Liver (tissue), 9 donors: ENCODE data around the gene KRT76. TPM values are rescaled to one million over a fixed set of nuclear protein-coding genes. Genes with fewer than 3 reads are reported as not detected.

ENCODE experiments used
- DNase-seq: peaks from one replicate; pipeline ENCODE4 v3.0.0-alpha.2; 2017; ENCODE audit warnings: low spot score
- H3K27ac ChIP-seq, 2 donors: one replicate each; pipeline ENCODE4 v1.7.0; 2013; ENCODE audit warnings: inconsistent platforms in 2 of 2, low read length in 2 of 2, control low read depth in 1 of 2, low read depth in 1 of 2, mild to moderate bottlenecking in 1 of 2
- H3K27me3 ChIP-seq, 4 donors: one replicate each; pipeline versions ENCODE4 v1.6.1 to v1.7.0; 2013; ENCODE audit warnings: low read length in 3 of 4, inconsistent platforms in 1 of 4, mild to moderate bottlenecking in 1 of 4, moderate library complexity in 1 of 4; ENCODE audit not compliant: control insufficient read depth in 4 of 4, insufficient read depth in 4 of 4
- H3K36me3 ChIP-seq, 4 donors: one replicate each; pipeline versions ENCODE4 v1.6.1 to v1.7.0; 2013; ENCODE audit warnings: low read length in 3 of 4, mild to moderate bottlenecking in 3 of 4, low read depth in 1 of 4, moderate library complexity in 1 of 4; ENCODE audit not compliant: control insufficient read depth in 4 of 4, insufficient read depth in 3 of 4
- H3K4me1 ChIP-seq, 4 donors: one replicate each; pipeline versions ENCODE4 v1.6.1 to v1.7.0; 2013; ENCODE audit warnings: low read length in 3 of 4, mild to moderate bottlenecking in 3 of 4, moderate library complexity in 1 of 4; ENCODE audit not compliant: control insufficient read depth in 4 of 4, insufficient read depth in 4 of 4
- H3K4me3 ChIP-seq, 3 donors: one replicate each; pipeline versions ENCODE4 v1.6.1 to v1.7.0; 2013; ENCODE audit warnings: low read length in 3 of 3, control low read depth in 1 of 3, low read depth in 1 of 3, mild to moderate bottlenecking in 1 of 3
- H3K9ac ChIP-seq, 2 donors: one replicate each; pipeline ENCODE4 v1.7.0; 2013; ENCODE audit warnings: low read length in 2 of 2, mild to moderate bottlenecking in 2 of 2, moderate library complexity in 2 of 2, control low read depth in 1 of 2, low read depth in 1 of 2
- H3K9me3 ChIP-seq, 4 donors: one replicate each; pipeline versions ENCODE4 v1.6.1 to v1.7.0; 2013; ENCODE audit warnings: low read length in 3 of 4; ENCODE audit not compliant: control insufficient read depth in 4 of 4
- EGR1 ChIP-seq, 2 donors: IDR thresholded peaks; 2 replicates each; pipeline ENCODE4 v1.6.1; 2016 to 2018; ENCODE audit warnings: antibody characterized with exemption in 2 of 2, low read depth in 2 of 2
- FOXA1 ChIP-seq: IDR thresholded peaks from 2 replicates; pipeline ENCODE4 v1.6.1; 2016; ENCODE audit warnings: antibody characterized with exemption
- FOXA2 ChIP-seq: IDR thresholded peaks from 2 replicates; pipeline ENCODE4 v1.6.1; 2016; ENCODE audit warnings: antibody characterized with exemption
- GABPA ChIP-seq, 2 donors: IDR thresholded peaks in 1 of 2; conservative IDR thresholded peaks in 1 of 2; 2 replicates each; pipeline ENCODE4 v1.6.1; 2016; ENCODE audit warnings: antibody characterized with exemption in 2 of 2, mild to moderate bottlenecking in 1 of 2, moderate library complexity in 1 of 2
- HNF4A ChIP-seq, 2 donors: conservative IDR thresholded peaks; 2 replicates each; pipeline ENCODE4 v1.6.1; 2016; ENCODE audit warnings: antibody characterized with exemption in 2 of 2, mild to moderate bottlenecking in 2 of 2
- HNF4G ChIP-seq: IDR thresholded peaks from 2 replicates; pipeline ENCODE4 v1.6.1; 2016; ENCODE audit warnings: antibody characterized with exemption
- JUND ChIP-seq, 2 donors: IDR thresholded peaks; 2 replicates each; pipeline ENCODE4 v1.6.1; 2016; ENCODE audit warnings: antibody characterized with exemption in 2 of 2
- NR2F2 ChIP-seq: IDR thresholded peaks from 2 replicates; pipeline ENCODE4 v1.6.1; 2016; ENCODE audit warnings: antibody characterized with exemption
- RXRA ChIP-seq, 2 donors: IDR thresholded peaks; 2 replicates each; pipeline ENCODE4 v1.6.1; 2017 to 2018; ENCODE audit warnings: antibody characterized with exemption in 2 of 2, mild to moderate bottlenecking in 1 of 2
- SP1 ChIP-seq: IDR thresholded peaks from 2 replicates; pipeline ENCODE4 v1.6.1; 2018; ENCODE audit warnings: antibody characterized with exemption, mild to moderate bottlenecking
- TAF1 ChIP-seq: conservative IDR thresholded peaks from 2 replicates; pipeline ENCODE4 v1.6.1; 2016; ENCODE audit warnings: antibody characterized with exemption, mild to moderate bottlenecking
- YY1 ChIP-seq: IDR thresholded peaks from 2 replicates; pipeline ENCODE4 v1.6.1; 2016; ENCODE audit warnings: antibody characterized with exemption, mild to moderate bottlenecking
- WGBS: extraction: QIAGEN DNeasy Blood & Tissue Kit; methylation state at CpG from one replicate; pipeline ENCODE4 v1.1.7; 2013; 5-methylcytosine and 5-hydroxymethylcytosine counted together
- polyA plus RNA-seq, 2 donors: library from polyadenylated mRNA; stranded (reverse) in 1 of 2; unstranded in 1 of 2; fragments of 200-250 nt in 1 of 2; fragments of >200 nt in 1 of 2; fragmentation: Nextera tagmentation in 1 of 2; extraction: Ambion mirVana in 1 of 2; gene quantifications; one replicate each; pipeline versions ENCODE4 v1.2.1 to v1.2.3, GENCODE V29; 2013 to 2015
- total RNA-seq, 2 donors: library from RNA; depleted of rRNA; stranded (reverse); fragments of >200 nt; gene quantifications; one replicate each; pipeline ENCODE4 v1.2.3, GENCODE V29; 2014
- TF ChIP-seq, protein P1 (sequence below): IDR thresholded peaks from 2 replicates; pipeline ENCODE4 v1.6.1; 2016; ENCODE audit warnings: antibody characterized with exemption, mild to moderate bottlenecking
- TF ChIP-seq, protein P2 (sequence below): IDR thresholded peaks from 2 replicates; pipeline ENCODE4 v1.6.1; 2016; ENCODE audit warnings: antibody characterized with exemption
- TF ChIP-seq, protein P3 (sequence below): fragments of 150-350 bp; IDR thresholded peaks from 2 replicates; pipeline ENCODE4 v1.5.1; 2017; ENCODE audit warnings: improper control_type of control experiment, low read depth, low read length; ENCODE audit not compliant: missing input control
- TF ChIP-seq, protein P4 (sequence below): IDR thresholded peaks from 2 replicates; pipeline ENCODE4 v1.6.1; 2016; ENCODE audit warnings: antibody characterized with exemption
- TF ChIP-seq, protein P5 (sequence below): IDR thresholded peaks from 2 replicates; pipeline ENCODE4 v1.6.1; 2016; ENCODE audit warnings: antibody characterized with exemption
- donor health status: healthy.
- donor health status: healthy.
- donor health status: healthy.
- donor health status: healthy.
- donor health status: healthy.

The KRT76 gene
- total and polyA plus RNA-seq, 4 donors = not detected

DNA sequence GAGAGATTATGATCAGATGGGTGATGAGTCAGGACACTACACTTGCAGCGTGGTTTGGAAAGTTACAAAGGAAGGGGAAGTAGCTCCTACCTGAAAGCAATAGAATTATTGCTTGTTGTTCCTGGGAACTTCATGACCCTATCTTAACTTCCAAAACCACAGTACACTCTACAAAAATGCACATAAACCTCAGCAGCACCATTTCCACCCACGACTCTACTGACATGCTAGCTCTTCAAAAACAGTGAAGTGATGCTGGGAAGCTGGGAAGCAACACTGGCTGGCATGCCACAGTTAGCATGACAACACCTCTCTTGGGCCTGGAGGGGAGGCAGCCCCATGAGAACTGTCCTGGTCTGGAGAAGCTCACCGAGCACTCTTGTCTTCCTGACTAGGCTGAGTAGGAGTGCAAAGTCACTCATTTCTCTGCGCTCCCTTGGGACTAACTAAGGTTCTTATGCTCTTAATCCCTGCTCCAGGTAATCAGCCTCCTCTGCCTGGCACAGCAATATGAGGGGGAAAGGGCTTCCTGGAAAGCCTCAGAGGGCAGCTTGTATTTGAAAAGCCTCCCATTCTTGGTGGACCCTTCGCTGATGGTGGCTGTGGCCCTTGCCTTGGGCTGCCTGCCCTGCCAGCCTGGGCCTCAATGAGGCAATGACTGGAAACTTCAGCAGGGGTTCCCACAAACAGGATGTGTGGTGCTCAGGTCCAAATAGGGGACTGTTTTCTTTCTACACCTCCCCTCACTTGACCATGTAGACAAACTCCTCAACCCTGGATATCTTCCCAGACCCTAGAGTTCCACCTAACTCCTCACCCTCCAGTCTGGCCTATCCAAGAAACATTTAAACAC is 17.6 kb upstream of the KRT76 start:
- H3K36me3 ChIP-seq = no peaks in the 10 kb centered on the region
- WGBS = 86% methylated on average over 5 of the region's 5 CpGs
- no peak for DNase-seq
- no peak overlapping the region for H3K9ac ChIP-seq
- no peaks in the 10 kb centered on the region for H3K27me3 ChIP-seq
- H3K4me3 ChIP-seq = no peak overlapping the region
- TF ChIP-seq FOXA1 (no peak), EGR1 (IDR thresholded peaks at IDR 0.05; ENCODE audit: low read depth in 2 of 2) (no peak), YY1 (no peak), HNF4G (no peak), NR2F2 (no peak), HNF4A (conservative IDR thresholded peaks at IDR 0.05) (no peak), FOXA2 (no peak), SP1 (no peak), GABPA (IDR thresholded peaks at IDR 0.05 in 1 of 2, conservative IDR thresholded peaks at IDR 0.05 in 1 of 2) (no peak), TAF1 (no peak), RXRA (IDR thresholded peaks at IDR 0.05) (no peak)
- TF ChIP-seq, protein P1, sequence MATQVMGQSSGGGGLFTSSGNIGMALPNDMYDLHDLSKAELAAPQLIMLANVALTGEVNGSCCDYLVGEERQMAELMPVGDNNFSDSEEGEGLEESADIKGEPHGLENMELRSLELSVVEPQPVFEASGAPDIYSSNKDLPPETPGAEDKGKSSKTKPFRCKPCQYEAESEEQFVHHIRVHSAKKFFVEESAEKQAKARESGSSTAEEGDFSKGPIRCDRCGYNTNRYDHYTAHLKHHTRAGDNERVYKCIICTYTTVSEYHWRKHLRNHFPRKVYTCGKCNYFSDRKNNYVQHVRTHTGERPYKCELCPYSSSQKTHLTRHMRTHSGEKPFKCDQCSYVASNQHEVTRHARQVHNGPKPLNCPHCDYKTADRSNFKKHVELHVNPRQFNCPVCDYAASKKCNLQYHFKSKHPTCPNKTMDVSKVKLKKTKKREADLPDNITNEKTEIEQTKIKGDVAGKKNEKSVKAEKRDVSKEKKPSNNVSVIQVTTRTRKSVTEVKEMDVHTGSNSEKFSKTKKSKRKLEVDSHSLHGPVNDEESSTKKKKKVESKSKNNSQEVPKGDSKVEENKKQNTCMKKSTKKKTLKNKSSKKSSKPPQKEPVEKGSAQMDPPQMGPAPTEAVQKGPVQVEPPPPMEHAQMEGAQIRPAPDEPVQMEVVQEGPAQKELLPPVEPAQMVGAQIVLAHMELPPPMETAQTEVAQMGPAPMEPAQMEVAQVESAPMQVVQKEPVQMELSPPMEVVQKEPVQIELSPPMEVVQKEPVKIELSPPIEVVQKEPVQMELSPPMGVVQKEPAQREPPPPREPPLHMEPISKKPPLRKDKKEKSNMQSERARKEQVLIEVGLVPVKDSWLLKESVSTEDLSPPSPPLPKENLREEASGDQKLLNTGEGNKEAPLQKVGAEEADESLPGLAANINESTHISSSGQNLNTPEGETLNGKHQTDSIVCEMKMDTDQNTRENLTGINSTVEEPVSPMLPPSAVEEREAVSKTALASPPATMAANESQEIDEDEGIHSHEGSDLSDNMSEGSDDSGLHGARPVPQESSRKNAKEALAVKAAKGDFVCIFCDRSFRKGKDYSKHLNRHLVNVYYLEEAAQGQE = no peak
- TF ChIP-seq, protein P2, sequence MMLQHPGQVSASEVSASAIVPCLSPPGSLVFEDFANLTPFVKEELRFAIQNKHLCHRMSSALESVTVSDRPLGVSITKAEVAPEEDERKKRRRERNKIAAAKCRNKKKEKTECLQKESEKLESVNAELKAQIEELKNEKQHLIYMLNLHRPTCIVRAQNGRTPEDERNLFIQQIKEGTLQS = no peak
- TF ChIP-seq, protein P3, sequence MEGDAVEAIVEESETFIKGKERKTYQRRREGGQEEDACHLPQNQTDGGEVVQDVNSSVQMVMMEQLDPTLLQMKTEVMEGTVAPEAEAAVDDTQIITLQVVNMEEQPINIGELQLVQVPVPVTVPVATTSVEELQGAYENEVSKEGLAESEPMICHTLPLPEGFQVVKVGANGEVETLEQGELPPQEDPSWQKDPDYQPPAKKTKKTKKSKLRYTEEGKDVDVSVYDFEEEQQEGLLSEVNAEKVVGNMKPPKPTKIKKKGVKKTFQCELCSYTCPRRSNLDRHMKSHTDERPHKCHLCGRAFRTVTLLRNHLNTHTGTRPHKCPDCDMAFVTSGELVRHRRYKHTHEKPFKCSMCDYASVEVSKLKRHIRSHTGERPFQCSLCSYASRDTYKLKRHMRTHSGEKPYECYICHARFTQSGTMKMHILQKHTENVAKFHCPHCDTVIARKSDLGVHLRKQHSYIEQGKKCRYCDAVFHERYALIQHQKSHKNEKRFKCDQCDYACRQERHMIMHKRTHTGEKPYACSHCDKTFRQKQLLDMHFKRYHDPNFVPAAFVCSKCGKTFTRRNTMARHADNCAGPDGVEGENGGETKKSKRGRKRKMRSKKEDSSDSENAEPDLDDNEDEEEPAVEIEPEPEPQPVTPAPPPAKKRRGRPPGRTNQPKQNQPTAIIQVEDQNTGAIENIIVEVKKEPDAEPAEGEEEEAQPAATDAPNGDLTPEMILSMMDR = no peak
- no peaks in the 10 kb centered on the region for H3K9me3 ChIP-seq
- no peaks in the 10 kb centered on the region for H3K4me1 ChIP-seq
- no peak overlapping the region for H3K27ac ChIP-seq

DNA sequence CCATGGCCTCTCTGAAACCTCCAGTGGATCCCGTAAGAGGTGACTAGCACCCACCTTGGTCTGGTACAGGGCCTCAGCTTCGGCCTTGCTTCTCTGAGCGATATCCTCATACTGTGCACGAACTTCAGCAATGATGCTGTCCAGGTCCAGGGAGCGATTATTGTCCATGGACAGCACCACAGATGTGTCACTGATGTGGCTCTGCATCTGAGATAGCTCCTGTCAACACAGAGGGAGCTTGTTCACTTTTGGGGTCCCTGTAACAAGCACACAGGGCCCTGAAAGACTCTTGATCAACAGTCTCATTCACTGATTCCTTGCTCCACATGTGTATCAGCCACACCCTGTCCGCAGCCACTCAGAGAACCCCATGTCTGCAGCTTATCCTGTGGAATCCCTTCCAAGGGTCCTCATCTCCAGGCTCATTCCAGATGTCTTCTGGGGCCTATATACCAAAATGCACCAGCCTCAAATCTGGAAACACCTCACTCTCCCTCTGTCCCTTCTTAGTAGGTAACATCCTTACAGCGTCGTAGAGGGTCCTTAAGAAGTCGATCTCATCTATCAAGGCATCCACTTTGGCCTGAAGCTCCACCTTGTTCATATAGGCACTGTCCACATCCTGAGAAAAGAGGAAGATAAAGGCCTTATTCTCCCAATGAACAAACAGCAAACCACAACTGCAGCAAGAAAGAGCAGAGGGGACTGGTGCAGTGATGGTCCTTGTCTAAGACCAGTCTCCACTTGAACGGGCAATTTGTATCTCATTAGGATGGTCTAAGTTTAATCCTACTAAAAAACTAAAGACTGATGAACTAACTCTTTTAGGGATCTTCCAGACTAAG is 15.3 kb upstream of the KRT76 start:
- Histone ChIP-seq H3K27me3 (no peaks in the 10 kb centered on the region), H3K36me3 (no peaks in the 10 kb centered on the region), H3K9me3 (no peaks in the 10 kb centered on the region), H3K9ac (no peak overlapping the region), H3K4me3 (no peak overlapping the region), H3K27ac (no peak overlapping the region), H3K4me1 (no peaks in the 10 kb centered on the region)
- 86% methylated on average over 10 of the region's 10 CpGs for WGBS
- DNase-seq = no peak
- TF ChIP-seq RXRA (IDR thresholded peaks at IDR 0.05) = no peak
- TF ChIP-seq, protein P3 = no peak
- TF ChIP-seq JUND (IDR thresholded peaks at IDR 0.05) = no peak
- TF ChIP-seq NR2F2 = no peak
- TF ChIP-seq, protein P4, sequence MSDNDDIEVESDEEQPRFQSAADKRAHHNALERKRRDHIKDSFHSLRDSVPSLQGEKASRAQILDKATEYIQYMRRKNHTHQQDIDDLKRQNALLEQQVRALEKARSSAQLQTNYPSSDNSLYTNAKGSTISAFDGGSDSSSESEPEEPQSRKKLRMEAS = no peak
- TF ChIP-seq, protein P5, sequence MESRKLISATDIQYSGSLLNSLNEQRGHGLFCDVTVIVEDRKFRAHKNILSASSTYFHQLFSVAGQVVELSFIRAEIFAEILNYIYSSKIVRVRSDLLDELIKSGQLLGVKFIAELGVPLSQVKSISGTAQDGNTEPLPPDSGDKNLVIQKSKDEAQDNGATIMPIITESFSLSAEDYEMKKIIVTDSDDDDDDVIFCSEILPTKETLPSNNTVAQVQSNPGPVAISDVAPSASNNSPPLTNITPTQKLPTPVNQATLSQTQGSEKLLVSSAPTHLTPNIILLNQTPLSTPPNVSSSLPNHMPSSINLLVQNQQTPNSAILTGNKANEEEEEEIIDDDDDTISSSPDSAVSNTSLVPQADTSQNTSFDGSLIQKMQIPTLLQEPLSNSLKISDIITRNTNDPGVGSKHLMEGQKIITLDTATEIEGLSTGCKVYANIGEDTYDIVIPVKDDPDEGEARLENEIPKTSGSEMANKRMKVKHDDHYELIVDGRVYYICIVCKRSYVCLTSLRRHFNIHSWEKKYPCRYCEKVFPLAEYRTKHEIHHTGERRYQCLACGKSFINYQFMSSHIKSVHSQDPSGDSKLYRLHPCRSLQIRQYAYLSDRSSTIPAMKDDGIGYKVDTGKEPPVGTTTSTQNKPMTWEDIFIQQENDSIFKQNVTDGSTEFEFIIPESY = no peak
- no peak for TF ChIP-seq HNF4A (conservative IDR thresholded peaks at IDR 0.05)
- TF ChIP-seq EGR1 (IDR thresholded peaks at IDR 0.05; ENCODE audit: low read depth in 2 of 2) = no peak
- TF ChIP-seq GABPA (IDR thresholded peaks at IDR 0.05 in 1 of 2, conservative IDR thresholded peaks at IDR 0.05 in 1 of 2) = no peak
- no peak for TF ChIP-seq FOXA2
- TF ChIP-seq SP1 = no peak
